Mesenchymal stem cell (in vitro differentiated cells and primary cell): Measurements from ENCODE around the gene CCDC68.

Experiments
- DNase-seq: peaks from one replicate; pipeline ENCODE4 v3.0.0-alpha.2; 2013
- H2AFZ ChIP-seq: one replicate; pipeline ENCODE4 v1.6.1; 2013; ENCODE audit warnings: low read depth, mild to moderate bottlenecking, control low read depth, inconsistent platforms, low read length, moderate library complexity
- H2AK5ac ChIP-seq: 2 replicates; pipeline ENCODE4 v1.6.1; 2013; ENCODE audit warnings: low read length, moderate library complexity, mild to moderate bottlenecking, inconsistent platforms; ENCODE audit not compliant: severe bottlenecking
- H2BK120ac ChIP-seq: one replicate; pipeline ENCODE4 v1.6.1; 2013; ENCODE audit warnings: low read depth, mild to moderate bottlenecking, inconsistent platforms, low read length, moderate library complexity
- H2BK12ac ChIP-seq, 2 experiments: one replicate each; pipeline ENCODE4 v1.6.1; 2013; ENCODE audit warnings: inconsistent platforms in 2 of 2, low read length in 2 of 2, mild to moderate bottlenecking in 2 of 2, moderate library complexity in 2 of 2, control low read depth in 1 of 2
- H2BK15ac ChIP-seq: one replicate; pipeline ENCODE4 v1.6.1; 2013; ENCODE audit warnings: mild to moderate bottlenecking, low read depth, inconsistent platforms; ENCODE audit not compliant: poor library complexity, severe bottlenecking
- H2BK5ac ChIP-seq: 2 replicates; pipeline ENCODE4 v1.6.1; 2013; ENCODE audit warnings: low read depth, mild to moderate bottlenecking, low read length, control low read depth, inconsistent platforms; ENCODE audit not compliant: poor library complexity, severe bottlenecking
- H3K14ac ChIP-seq, 2 experiments: one replicate each; pipeline ENCODE4 v1.6.1; 2013; ENCODE audit warnings: inconsistent platforms in 2 of 2, low read length in 2 of 2, control low read depth in 1 of 2, mild to moderate bottlenecking in 1 of 2, moderate library complexity in 1 of 2
- H3K18ac ChIP-seq, 2 experiments: one replicate each; pipeline ENCODE4 v1.6.1; 2013; ENCODE audit warnings: inconsistent platforms in 2 of 2, low read length in 2 of 2, control low read depth in 1 of 2, low read depth in 1 of 2, mild to moderate bottlenecking in 1 of 2
- H3K23ac ChIP-seq, 2 experiments: one replicate each; pipeline ENCODE4 v1.6.1; 2013; ENCODE audit warnings: inconsistent platforms in 2 of 2, low read length in 2 of 2, mild to moderate bottlenecking in 2 of 2, moderate library complexity in 2 of 2, control low read depth in 1 of 2
- H3K27ac ChIP-seq: 2 replicates; pipeline ENCODE4 v1.5.1; 2013; ENCODE audit warnings: mild to moderate bottlenecking, moderate library complexity, low read length, control low read depth, inconsistent platforms; ENCODE audit not compliant: poor library complexity, severe bottlenecking
- H3K27me3 ChIP-seq, 2 experiments: 2 replicates each; pipeline versions ENCODE4 v1.6.1 to v1.7.0; 2013; ENCODE audit warnings: low read length in 2 of 2, mild to moderate bottlenecking in 2 of 2, moderate library complexity in 2 of 2, control low read depth in 1 of 2, inconsistent platforms in 1 of 2; ENCODE audit not compliant: control insufficient read depth in 1 of 2, insufficient read depth in 1 of 2
- H3K36me3 ChIP-seq, 2 experiments: 2 replicates each; pipeline versions ENCODE4 v1.6.1 to v1.7.0; 2013; ENCODE audit warnings: low read length in 2 of 2, control low read depth in 1 of 2, inconsistent platforms in 1 of 2, low read depth in 1 of 2, mild to moderate bottlenecking in 1 of 2; ENCODE audit not compliant: insufficient read depth in 2 of 2, control insufficient read depth in 1 of 2
- H3K4ac ChIP-seq, 2 experiments: one replicate each; pipeline ENCODE4 v1.6.1; 2013; ENCODE audit warnings: inconsistent platforms in 2 of 2, low read length in 2 of 2, mild to moderate bottlenecking in 2 of 2, moderate library complexity in 2 of 2, control low read depth in 1 of 2, low read depth in 1 of 2
- H3K4me1 ChIP-seq: 2 replicates; pipeline ENCODE4 v1.6.1; 2013; ENCODE audit warnings: low read depth, low read length, control low read depth; ENCODE audit not compliant: control insufficient read depth, insufficient read depth
- H3K4me2 ChIP-seq: 2 replicates; pipeline ENCODE4 v1.6.1; 2013; ENCODE audit warnings: low read length, mild to moderate bottlenecking, inconsistent platforms; ENCODE audit not compliant: poor library complexity, severe bottlenecking
- H3K4me3 ChIP-seq, 2 experiments: 2 replicates each; pipeline versions ENCODE4 v1.5.1 to v1.7.0; 2013; ENCODE audit warnings: low read length in 2 of 2, mild to moderate bottlenecking in 2 of 2, control low read depth in 1 of 2, low read depth in 1 of 2; ENCODE audit not compliant: insufficient read depth in 1 of 2
- H3K79me1 ChIP-seq: replicated peaks from 2 replicates; pipeline ENCODE4 v1.6.1; 2013; ENCODE audit warnings: mild to moderate bottlenecking, control low read depth, low read length, inconsistent platforms; ENCODE audit not compliant: poor library complexity, severe bottlenecking
- H3K9ac ChIP-seq: 2 replicates; pipeline ENCODE4 v1.7.0; 2013; ENCODE audit warnings: mild to moderate bottlenecking, low read length, moderate library complexity
- H3K9me3 ChIP-seq: 2 replicates; pipeline ENCODE4 v1.7.0; 2013; ENCODE audit warnings: mild to moderate bottlenecking, low read length; ENCODE audit not compliant: control insufficient read depth
- H4K8ac ChIP-seq: one replicate; pipeline ENCODE4 v1.6.1; 2013; ENCODE audit warnings: inconsistent platforms, mild to moderate bottlenecking, low read length, moderate library complexity
- H4K91ac ChIP-seq: one replicate; pipeline ENCODE4 v1.6.1; 2013; ENCODE audit warnings: mild to moderate bottlenecking, low read length, inconsistent platforms
- WGBS: methylation state at CpG from one replicate; pipeline ENCODE4 v1.1.7; 2013; ENCODE audit warnings: mixed read lengths; 5-methylcytosine and 5-hydroxymethylcytosine counted together

The CCDC68 gene

DNA sequence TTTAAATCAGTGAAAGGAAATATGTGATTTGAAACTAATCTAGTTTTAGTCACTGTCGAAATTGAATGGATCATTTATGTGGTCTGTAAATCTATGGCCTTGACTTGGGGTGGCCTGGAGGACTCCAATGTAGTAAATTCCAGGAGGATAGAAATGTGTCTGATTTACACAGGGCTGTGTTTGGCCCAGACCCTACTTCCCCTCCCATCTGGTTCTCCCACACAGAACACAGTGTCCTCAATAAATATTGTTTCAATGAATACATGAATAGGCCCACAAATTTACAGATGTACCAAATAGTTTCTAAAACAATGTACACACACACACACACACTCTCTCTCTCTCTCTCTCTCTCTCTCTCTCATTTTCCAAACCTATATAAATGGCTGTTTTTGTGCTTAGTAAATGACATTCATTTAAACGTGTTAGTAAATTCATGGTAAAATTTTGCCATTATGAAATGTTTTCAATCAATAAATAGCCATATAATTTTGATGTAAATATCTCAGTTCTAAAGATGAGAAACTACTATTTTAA, 1.9 kb downstream of the CCDC68 start:
- Histone ChIP-seq H2AK5ac (no peak overlapping the region), H2BK12ac (no peak overlapping the region), H3K27me3 (no peaks in the 10 kb centered on the region), H2BK5ac (no peak overlapping the region), H3K4ac (no peak overlapping the region), H3K18ac (peak overlapping the region in 1 of 2 experiments; percentile 21), H4K91ac (no peak overlapping the region), H3K4me3 (no peak overlapping the region), H3K14ac (no peak overlapping the region), H4K8ac (no peak overlapping the region), H3K27ac (no peak overlapping the region), H3K79me1 (no peaks in the 10 kb centered on the region), H3K9ac (no peak overlapping the region), H2AFZ (no peak overlapping the region), H3K23ac (no peak overlapping the region), H3K36me3 (no peaks in the 10 kb centered on the region), H3K9me3 (no peaks in the 10 kb centered on the region), H3K4me2 (no peak overlapping the region), H2BK120ac (peak overlapping the region; percentile 89), H3K4me1 (peaks cover 4% of the 10 kb centered on the region), H2BK15ac (no peak overlapping the region)
- DNase-seq = peak; percentile 37
- 54% methylated on average over 1 of the region's 2 CpGs for WGBS

DNA sequence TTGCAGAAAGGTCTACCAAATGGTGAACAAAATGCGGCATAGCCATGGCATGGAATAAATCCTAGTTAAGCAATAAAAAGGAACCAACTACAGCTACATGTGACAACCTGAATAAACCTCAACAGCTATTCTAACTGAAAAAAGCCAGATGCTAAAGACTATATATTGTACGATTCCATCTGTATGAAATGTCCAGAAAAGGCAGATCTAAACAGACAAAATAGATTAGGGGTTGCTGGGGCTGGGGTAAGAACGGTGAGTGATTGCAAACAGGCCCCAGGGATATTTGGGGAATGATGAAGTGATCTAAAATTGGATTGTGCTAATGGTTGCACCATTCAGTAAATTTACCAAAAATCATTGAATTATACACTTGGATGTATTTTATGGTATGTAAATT, 2.8 kb downstream of the CCDC68 start:
- H3K4ac ChIP-seq = no peak overlapping the region
- no peaks in the 10 kb centered on the region for H3K79me1 ChIP-seq
- H3K4me2 ChIP-seq = no peak overlapping the region
- no peak overlapping the region for H3K14ac ChIP-seq
- H3K4me1 ChIP-seq = peaks cover 4% of the 10 kb centered on the region
- H3K4me3 ChIP-seq = no peak overlapping the region
- H3K9ac ChIP-seq = no peak overlapping the region
- H2BK15ac ChIP-seq = no peak overlapping the region
- H3K27ac ChIP-seq = no peak overlapping the region
- no peak overlapping the region for H4K91ac ChIP-seq
- H3K9me3 ChIP-seq = no peaks in the 10 kb centered on the region
- no peak overlapping the region for H3K23ac ChIP-seq
- H3K36me3 ChIP-seq = no peaks in the 10 kb centered on the region
- no peak for DNase-seq
- H4K8ac ChIP-seq = no peak overlapping the region
- peak overlapping the region in 1 of 2 experiments; percentile 86 for H3K18ac ChIP-seq
- 77% methylated on average over 3 of the region's 3 CpGs for WGBS
- no peak overlapping the region for H2AK5ac ChIP-seq
- peak overlapping the region; percentile 49 for H2BK120ac ChIP-seq
- no peak overlapping the region for H2BK5ac ChIP-seq
- no peak overlapping the region for H2AFZ ChIP-seq
- no peaks in the 10 kb centered on the region for H3K27me3 ChIP-seq
- no peak overlapping the region for H2BK12ac ChIP-seq

DNA sequence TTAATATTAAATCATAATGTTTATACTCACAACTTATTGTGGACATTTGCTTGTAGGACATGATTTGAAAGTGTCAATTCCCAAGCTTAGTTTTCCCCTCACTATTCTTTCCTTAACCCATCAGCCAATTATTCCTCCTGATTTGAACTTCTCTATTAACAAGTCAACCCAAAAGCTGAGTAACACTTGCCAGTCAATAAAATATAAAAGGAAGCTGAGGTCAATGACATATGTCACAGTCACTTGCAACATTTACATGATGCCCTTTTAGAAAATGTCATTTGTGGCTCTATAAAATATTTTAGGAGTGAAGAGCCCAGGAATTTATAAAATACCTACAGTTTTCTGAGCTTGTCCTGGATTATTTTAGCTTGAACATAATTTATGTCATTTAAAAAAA, 7.2 kb downstream of the CCDC68 start:
- no peak overlapping the region for H3K9ac ChIP-seq

DNA sequence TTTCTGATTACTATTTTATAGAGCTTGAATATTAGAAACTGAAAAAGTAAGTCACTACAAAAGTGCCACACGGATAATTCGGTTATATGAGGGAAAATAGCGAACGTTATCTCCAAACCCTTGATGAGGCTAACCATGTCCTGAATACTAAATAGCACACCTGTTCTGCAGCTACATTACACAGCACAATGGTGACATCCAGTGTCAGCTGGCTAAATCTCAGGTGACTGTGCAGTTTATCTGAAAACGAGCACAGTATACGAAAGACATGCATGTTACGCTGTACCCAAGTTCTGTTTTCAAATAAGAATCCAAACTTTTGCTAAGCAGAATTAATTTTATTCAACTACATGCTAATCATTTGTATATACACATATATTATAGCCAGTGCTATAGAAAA, 9.0 kb downstream of the CCDC68 start:
- Histone ChIP-seq H4K8ac (no peak overlapping the region), H2BK12ac (peak overlapping the region in 1 of 2 experiments; percentile 82), H2AFZ (no peak overlapping the region), H3K23ac (no peak overlapping the region), H2AK5ac (no peak overlapping the region), H3K18ac (peak overlapping the region in 1 of 2 experiments; percentile 28), H4K91ac (no peak overlapping the region), H3K4ac (no peak overlapping the region), H2BK5ac (no peak overlapping the region), H3K9ac (no peak overlapping the region), H2BK120ac (no peak overlapping the region), H3K79me1 (no peaks in the 10 kb centered on the region), H2BK15ac (no peak overlapping the region), H3K4me1 (peaks cover 2% of the 10 kb centered on the region), H3K4me3 (no peak overlapping the region), H3K27me3 (no peaks in the 10 kb centered on the region), H3K9me3 (no peaks in the 10 kb centered on the region), H3K14ac (peak overlapping the region in 1 of 2 experiments; percentile 44), H3K27ac (no peak overlapping the region), H3K4me2 (no peak overlapping the region), H3K36me3 (no peaks in the 10 kb centered on the region)
- 86% methylated on average over 7 of the region's 7 CpGs for WGBS
- DNase-seq = no peak

More for the DNA sequence above, 7.2 kb downstream of the CCDC68 start:
- H2BK120ac ChIP-seq = no peak overlapping the region
- no peak overlapping the region for H2AK5ac ChIP-seq
- H3K4me2 ChIP-seq = no peak overlapping the region
- no peak overlapping the region for H3K14ac ChIP-seq
- H2AFZ ChIP-seq = no peak overlapping the region
- no peaks in the 10 kb centered on the region for H3K9me3 ChIP-seq
- no peak overlapping the region for H4K91ac ChIP-seq
- no peaks in the 10 kb centered on the region for H3K36me3 ChIP-seq
- no peak for DNase-seq
- H3K4me1 ChIP-seq = no peaks in the 10 kb centered on the region
- H3K79me1 ChIP-seq = no peaks in the 10 kb centered on the region
- no peak overlapping the region for H3K4me3 ChIP-seq
- no peak overlapping the region for H2BK15ac ChIP-seq
- H3K23ac ChIP-seq = no peak overlapping the region
- H4K8ac ChIP-seq = no peak overlapping the region
- no peak overlapping the region for H3K4ac ChIP-seq
- no peak overlapping the region for H2BK5ac ChIP-seq
- no peak overlapping the region for H2BK12ac ChIP-seq
- no peak overlapping the region for H3K27ac ChIP-seq
- no peak overlapping the region for H3K18ac ChIP-seq
- no peaks in the 10 kb centered on the region for H3K27me3 ChIP-seq
